IMR-90 (cell line): ENCODE results near the gene TPCN1.

Experiments used
- CEBPB ChIP-seq: IDR thresholded peaks from 2 replicates; pipeline ENCODE4 v1.6.1; 2012; ENCODE audit warnings: low read depth, low read length, improper control_type of control experiment
- CTCF ChIP-seq: conservative IDR thresholded peaks from 2 replicates; pipeline ENCODE4 v1.5.1; 2012; ENCODE audit warnings: mild to moderate bottlenecking, low read depth, low read length, improper control_type of control experiment
- ELK1 ChIP-seq: fragments of 150-350 bp; IDR thresholded peaks from 2 replicates; pipeline ENCODE4 v1.6.1; 2016; ENCODE audit warnings: low read depth, mild to moderate bottlenecking, low read length, moderate library complexity, borderline replicate concordance

- TF ChIP-seq CTCF (no peak), ELK1 (no peak), CEBPB (no peak)
Measured at GRCh38 chr12:113183030-113183589, 38.2 kb upstream of the TPCN1 start.
